H9 (cell line): ENCODE data around the gene CCDC191. TPM values are rescaled to one million over a fixed set of nuclear protein-coding genes. Genes with fewer than 3 reads are reported as not detected.

Experiments used
- DNase-seq: peaks from one replicate; pipeline ENCODE4 v3.0.0-alpha.2; 2017
- H2AFZ ChIP-seq: one replicate; pipeline ENCODE4 v1.6.1; 2013; ENCODE audit warnings: mild to moderate bottlenecking, low read length, control low read depth, moderate library complexity
- H2AK5ac ChIP-seq: 2 replicates; pipeline ENCODE4 v1.6.1; 2013; ENCODE audit warnings: low read length, control low read depth, mixed read lengths; ENCODE audit not compliant: insufficient read length
- H2BK120ac ChIP-seq: one replicate; pipeline ENCODE4 v1.6.1; 2013; ENCODE audit warnings: low read depth, mild to moderate bottlenecking, low read length, control low read depth, inconsistent platforms; ENCODE audit not compliant: poor library complexity, severe bottlenecking
- H2BK12ac ChIP-seq: 2 replicates; pipeline ENCODE4 v1.6.1; 2013; ENCODE audit warnings: low read length, control low read depth, mixed read lengths, low read depth; ENCODE audit not compliant: insufficient read length
- H2BK15ac ChIP-seq: 2 replicates; pipeline ENCODE4 v1.6.1; 2013; ENCODE audit warnings: low read depth, low read length, control low read depth
- H2BK20ac ChIP-seq: one replicate; pipeline ENCODE4 v1.6.1; 2013; ENCODE audit warnings: low read depth, mild to moderate bottlenecking, low read length, control low read depth, inconsistent platforms; ENCODE audit not compliant: poor library complexity, severe bottlenecking
- H2BK5ac ChIP-seq: 2 replicates; pipeline ENCODE4 v1.6.1; 2013; ENCODE audit warnings: low read length, control low read depth, mixed read lengths; ENCODE audit not compliant: insufficient read length
- H3K14ac ChIP-seq: 2 replicates; pipeline ENCODE4 v1.6.1; 2013; ENCODE audit warnings: low read length, control low read depth; ENCODE audit not compliant: insufficient read depth
- H3K18ac ChIP-seq: 2 replicates; pipeline ENCODE4 v1.6.1; 2013; ENCODE audit warnings: low read depth, mild to moderate bottlenecking, mixed read lengths, low read length, control low read depth; ENCODE audit not compliant: insufficient read length
- H3K23ac ChIP-seq: 2 replicates; pipeline ENCODE4 v1.6.1; 2013; ENCODE audit warnings: low read length, control low read depth, mixed read lengths, low read depth; ENCODE audit not compliant: insufficient read length
- H3K23me2 ChIP-seq: 2 replicates; pipeline ENCODE4 v1.6.1; 2013; ENCODE audit warnings: low read depth, mild to moderate bottlenecking, mixed read lengths, low read length, control low read depth; ENCODE audit not compliant: insufficient read length, poor library complexity, severe bottlenecking
- H3K27ac ChIP-seq: 2 replicates; pipeline ENCODE4 v1.5.1; 2013; ENCODE audit warnings: low read length, control low read depth, mixed read lengths, low read depth; ENCODE audit not compliant: insufficient read length
- H3K27me3 ChIP-seq: 2 replicates; pipeline ENCODE4 v1.6.1; 2013; ENCODE audit warnings: low read length, control low read depth, inconsistent platforms; ENCODE audit not compliant: insufficient read depth
- H3K4ac ChIP-seq: 2 replicates; pipeline ENCODE4 v1.6.1; 2013; ENCODE audit warnings: low read depth, mild to moderate bottlenecking, control low read depth, inconsistent platforms, low read length, moderate library complexity
- H3K4me1 ChIP-seq: 2 replicates; pipeline ENCODE4 v1.6.1; 2013; ENCODE audit warnings: low read length, control low read depth, inconsistent platforms; ENCODE audit not compliant: insufficient read depth
- H3K4me2 ChIP-seq: 2 replicates; pipeline ENCODE4 v1.6.1; 2013; ENCODE audit warnings: low read length, control low read depth, mixed read lengths; ENCODE audit not compliant: insufficient read length, insufficient read depth
- H3K56ac ChIP-seq: 2 replicates; pipeline ENCODE4 v1.6.1; 2013; ENCODE audit warnings: low read depth, mild to moderate bottlenecking, mixed read lengths, low read length, control low read depth; ENCODE audit not compliant: insufficient read length
- H3K79me1 ChIP-seq: 2 replicates; pipeline ENCODE4 v1.6.1; 2013; ENCODE audit warnings: low read depth, mild to moderate bottlenecking, moderate library complexity, low read length, control low read depth, inconsistent platforms; ENCODE audit not compliant: insufficient read depth, poor library complexity, severe bottlenecking
- H3K79me2 ChIP-seq: 2 replicates; pipeline ENCODE4 v1.6.1; 2013; ENCODE audit warnings: low read length, control low read depth, inconsistent platforms; ENCODE audit not compliant: insufficient read depth
- H3K9ac ChIP-seq: 2 replicates; pipeline ENCODE4 v1.6.1; 2013; ENCODE audit warnings: low read length, control low read depth, mixed read lengths; ENCODE audit not compliant: insufficient read length; ENCODE audit errors: extremely low read depth
- H3K9me3 ChIP-seq: one replicate; pipeline ENCODE4 v1.6.1; 2013; ENCODE audit warnings: low read depth, low read length, inconsistent platforms; ENCODE audit not compliant: control insufficient read depth
- H3T11ph ChIP-seq: one replicate; pipeline ENCODE4 v1.6.1; 2013; ENCODE audit warnings: mild to moderate bottlenecking, low read length, control low read depth, inconsistent platforms
- H4K20me1 ChIP-seq: one replicate; pipeline ENCODE4 v1.6.1; 2013; ENCODE audit not compliant: control insufficient read depth, insufficient read length, insufficient read depth
- H4K5ac ChIP-seq: 2 replicates; pipeline ENCODE4 v1.6.1; 2013; ENCODE audit warnings: low read depth, mild to moderate bottlenecking, mixed read lengths, low read length, control low read depth; ENCODE audit not compliant: insufficient read length
- H4K8ac ChIP-seq: replicated peaks from 2 replicates; pipeline ENCODE4 v1.6.1; 2013; ENCODE audit warnings: low read length, control low read depth, mixed read lengths, low read depth; ENCODE audit not compliant: insufficient read length
- H4K91ac ChIP-seq: 2 replicates; pipeline ENCODE4 v1.6.1; 2013; ENCODE audit warnings: low read depth, mild to moderate bottlenecking, moderate library complexity, mixed read lengths, low read length, control low read depth; ENCODE audit not compliant: insufficient read length
- H3K27ac Mint-ChIP-seq, 3 experiments: 2 replicates in 2 of 3; 3 replicates in 1 of 3; pipeline ENCODE4 v1.8.0; 2020 to 2021; ENCODE audit warnings: mixed read lengths in 3 of 3, mild to moderate bottlenecking in 1 of 3, moderate library complexity in 1 of 3
- H3K27me3 Mint-ChIP-seq: 2 replicates; pipeline ENCODE4 v1.8.0; 2021; ENCODE audit warnings: low read depth, mild to moderate bottlenecking, moderate library complexity, mixed read lengths
- H3K36me3 Mint-ChIP-seq, 3 experiments: 2 replicates in 2 of 3; 3 replicates in 1 of 3; pipeline ENCODE4 v1.8.0; 2020 to 2021; ENCODE audit warnings: low read depth in 3 of 3, mixed read lengths in 3 of 3; ENCODE audit not compliant: insufficient read depth in 1 of 3
- H3K4me1 Mint-ChIP-seq, 2 experiments: 2 replicates each; pipeline ENCODE4 v1.8.0; 2020; ENCODE audit warnings: mixed read lengths in 2 of 2
- H3K4me3 Mint-ChIP-seq, 2 experiments: 2 replicates in 1 of 2; 3 replicates in 1 of 2; pipeline ENCODE4 v1.8.0; 2020 to 2021; ENCODE audit warnings: mild to moderate bottlenecking in 2 of 2, mixed read lengths in 2 of 2, moderate library complexity in 1 of 2
- H3K9me3 Mint-ChIP-seq, 2 experiments: 2 replicates in 1 of 2; 3 replicates in 1 of 2; pipeline ENCODE4 v1.8.0; 2020; ENCODE audit warnings: mild to moderate bottlenecking in 2 of 2, mixed read lengths in 2 of 2, moderate library complexity in 1 of 2
- CTCF ChIP-seq: fragments of 200-600 bp; sonication (generic); conservative IDR thresholded peaks from 3 replicates; pipeline ENCODE4 v1.8.0; 2021; ENCODE audit warnings: antibody characterized with exemption, mild to moderate bottlenecking
- total RNA-seq: library from RNA; stranded (reverse); gene quantifications from 2 replicates; pipeline ENCODE4 v1.2.1, GENCODE V29; 2021

The CCDC191 gene
- total RNA-seq, 1 experiment from 2014 or later = 0.68 TPM

GRCh38 chr3:114080201-114080600, 23.9 kb upstream of the CCDC191 start:
- H3K4ac ChIP-seq = no peak overlapping the region
- no peaks in the 10 kb centered on the region for H3K27me3 Mint-ChIP-seq
- H3K9ac ChIP-seq = no peak overlapping the region
- no peaks in the 10 kb centered on the region for H3K9me3 ChIP-seq
- H3K56ac ChIP-seq = no peak overlapping the region
- H2BK120ac ChIP-seq = no peak overlapping the region
- no peak overlapping the region for H3K4me2 ChIP-seq
- no peak overlapping the region for H2AFZ ChIP-seq
- H3K4me1 ChIP-seq = no peaks in the 10 kb centered on the region
- H3K4me1 Mint-ChIP-seq = no peaks in the 10 kb centered on the region
- H3K23me2 ChIP-seq = no peaks in the 10 kb centered on the region
- H4K91ac ChIP-seq = no peak overlapping the region
- H3K36me3 Mint-ChIP-seq = peaks cover 48 to 95% (median 68%) of the 10 kb centered on the region in 3 experiments
- H2BK12ac ChIP-seq = no peak overlapping the region
- no peak overlapping the region for H3K18ac ChIP-seq
- DNase-seq = no peak
- H3T11ph ChIP-seq = no peak overlapping the region
- H2BK20ac ChIP-seq = no peak overlapping the region
- TF ChIP-seq CTCF = no peak
- H3K27ac Mint-ChIP-seq = no peak overlapping the region
- H2BK15ac ChIP-seq = no peak overlapping the region
- no peak overlapping the region for H3K14ac ChIP-seq
- H4K8ac ChIP-seq = no peak overlapping the region
- no peak overlapping the region for H3K4me3 Mint-ChIP-seq
- no peak overlapping the region for H3K23ac ChIP-seq
- no peak overlapping the region for H4K5ac ChIP-seq
- no peak overlapping the region for H2BK5ac ChIP-seq
- no peaks in the 10 kb centered on the region for H3K79me1 ChIP-seq
- H4K20me1 ChIP-seq = no peaks in the 10 kb centered on the region
- H3K79me2 ChIP-seq = no peaks in the 10 kb centered on the region
- H3K9me3 Mint-ChIP-seq = no peaks in the 10 kb centered on the region
- no peak overlapping the region for H3K27ac ChIP-seq
- H3K27me3 ChIP-seq = no peaks in the 10 kb centered on the region; the same call in 1 of the 2 replicates
- no peak overlapping the region for H2AK5ac ChIP-seq
